Gastrocnemius medialis (tissue), 4 donors: ENCODE data around the gene RRH.

Experiments
- POLR2A ChIP-seq, 2 donors: fragments of 450-650 bp; IDR thresholded peaks; one replicate each; pipeline ENCODE4 v1.6.1; 2017; ENCODE audit warnings: antibody characterized with exemption in 2 of 2, mild to moderate bottlenecking in 2 of 2, moderate library complexity in 2 of 2
- TF ChIP-seq, protein P1 (sequence below), 5 experiments: fragments of 450-650 bp in 3 of 5; fragments of 200-600 bp in 2 of 5; sonication (generic) in 2 of 5; IDR thresholded peaks in 4 of 5; conservative IDR thresholded peaks in 1 of 5; 1 replicate in 4 of 5; 2 replicates in 1 of 5; pipeline ENCODE4 v1.5.1; 2016 to 2019; ENCODE audit warnings: antibody characterized with exemption in 5 of 5, mild to moderate bottlenecking in 3 of 5, moderate library complexity in 3 of 5

DNA sequence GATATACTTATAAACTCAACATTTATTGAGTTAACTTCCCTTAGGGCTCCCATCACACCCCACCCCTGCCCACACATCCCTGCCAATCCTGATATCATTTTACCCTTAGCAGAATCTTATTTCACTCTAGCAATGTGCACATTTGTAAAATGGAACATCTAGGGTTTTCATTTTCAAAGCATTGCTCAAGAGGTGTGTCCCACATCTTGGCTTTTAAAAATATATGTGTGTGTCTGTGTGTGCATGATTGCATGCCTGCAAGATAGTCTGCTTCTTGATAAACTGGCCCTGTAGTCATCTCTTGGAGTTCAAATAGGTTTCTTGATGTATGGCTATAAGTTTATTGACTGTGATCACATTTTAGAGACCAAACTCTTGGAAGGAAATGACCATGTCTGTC lies 58.5 kb downstream of the RRH start:
- TF ChIP-seq, protein P1, sequence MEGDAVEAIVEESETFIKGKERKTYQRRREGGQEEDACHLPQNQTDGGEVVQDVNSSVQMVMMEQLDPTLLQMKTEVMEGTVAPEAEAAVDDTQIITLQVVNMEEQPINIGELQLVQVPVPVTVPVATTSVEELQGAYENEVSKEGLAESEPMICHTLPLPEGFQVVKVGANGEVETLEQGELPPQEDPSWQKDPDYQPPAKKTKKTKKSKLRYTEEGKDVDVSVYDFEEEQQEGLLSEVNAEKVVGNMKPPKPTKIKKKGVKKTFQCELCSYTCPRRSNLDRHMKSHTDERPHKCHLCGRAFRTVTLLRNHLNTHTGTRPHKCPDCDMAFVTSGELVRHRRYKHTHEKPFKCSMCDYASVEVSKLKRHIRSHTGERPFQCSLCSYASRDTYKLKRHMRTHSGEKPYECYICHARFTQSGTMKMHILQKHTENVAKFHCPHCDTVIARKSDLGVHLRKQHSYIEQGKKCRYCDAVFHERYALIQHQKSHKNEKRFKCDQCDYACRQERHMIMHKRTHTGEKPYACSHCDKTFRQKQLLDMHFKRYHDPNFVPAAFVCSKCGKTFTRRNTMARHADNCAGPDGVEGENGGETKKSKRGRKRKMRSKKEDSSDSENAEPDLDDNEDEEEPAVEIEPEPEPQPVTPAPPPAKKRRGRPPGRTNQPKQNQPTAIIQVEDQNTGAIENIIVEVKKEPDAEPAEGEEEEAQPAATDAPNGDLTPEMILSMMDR (IDR thresholded peaks at IDR 0.05 in 4 of 5, conservative IDR thresholded peaks at IDR 0.05 in 1 of 5): no peak
- no peak for TF ChIP-seq POLR2A (IDR thresholded peaks at IDR 0.05)
